Kidney (tissue), 14 donors: ENCODE results near the gene LRRC25. TPM values are rescaled to one million over a fixed set of nuclear protein-coding genes. Genes with fewer than 3 reads are reported as not detected.
"Not testable (repeated sequence)": the region's sequence is repeated elsewhere in the genome, so short reads cannot be mapped to it uniquely, and the experiment has no call there.

ENCODE experiments used
- DNase-seq, 5 donors: peaks; one replicate each; pipeline ENCODE4 v3.0.0-alpha.2; 2013 to 2020
- FAIRE-seq: peaks from 2 replicates; lab custom pipeline; 2012; peaks lifted over from hg19 to GRCh38; lab: Jason Lieb, UNC
- H3K27ac ChIP-seq, 2 donors: one replicate each; pipeline ENCODE4 v1.7.0; 2013; ENCODE audit warnings: low read depth in 2 of 2, low read length in 2 of 2, inconsistent platforms in 1 of 2
- H3K27me3 ChIP-seq: one replicate; pipeline ENCODE4 v1.7.1; 2013; ENCODE audit warnings: low read length, inconsistent platforms; ENCODE audit not compliant: control insufficient read depth, insufficient read depth
- H3K36me3 ChIP-seq, 3 donors: one replicate each; pipeline versions ENCODE4 v1.7.0 to v1.7.1; 2013; ENCODE audit warnings: low read length in 3 of 3, control low read depth in 1 of 3, inconsistent platforms in 1 of 3; ENCODE audit not compliant: insufficient read depth in 3 of 3, control insufficient read depth in 2 of 3
- H3K4me1 ChIP-seq, 3 donors: one replicate each; pipeline versions ENCODE4 v1.7.0 to v1.7.1; 2013; ENCODE audit warnings: low read length in 3 of 3, inconsistent platforms in 1 of 3, low read depth in 1 of 3; ENCODE audit not compliant: control insufficient read depth in 2 of 3, insufficient read depth in 2 of 3
- H3K4me3 ChIP-seq, 3 donors: one replicate each; pipeline versions ENCODE4 v1.7.0 to v1.8.1; 2013; ENCODE audit warnings: low read length in 3 of 3, control low read depth in 1 of 3, inconsistent platforms in 1 of 3
- H3K9ac ChIP-seq, 3 donors: one replicate each; pipeline versions ENCODE4 v1.7.0 to v1.7.1; 2013; ENCODE audit warnings: low read length in 3 of 3, control low read depth in 1 of 3, inconsistent platforms in 1 of 3
- H3K9me3 ChIP-seq, 3 donors: one replicate each; pipeline versions ENCODE4 v1.7.0 to v1.7.1; 2013; ENCODE audit warnings: low read length in 3 of 3, control low read depth in 1 of 3, inconsistent platforms in 1 of 3; ENCODE audit not compliant: control insufficient read depth in 2 of 3, insufficient read depth in 1 of 3
- CTCF ChIP-seq: IDR thresholded peaks from 3 replicates; pipeline ENCODE4 v1.5.1; 2012; ENCODE audit warnings: mild to moderate bottlenecking, moderate library complexity, borderline replicate concordance; ENCODE audit not compliant: insufficient read depth; ENCODE audit errors: extremely low read depth
- intact Hi-C: fragments of 100-400 bp; cut with DNase I; formaldehyde crosslinking; loops from one replicate; pipeline ENCODE4 v1.11.1; 2022
- polyA plus RNA-seq: library from polyadenylated mRNA; stranded (reverse); fragments of 350-450 nt; fragmentation: Illumina TruSeq; extraction: RNeasy Lipid Tissue Mini Kit (QIAGEN cat#74804); gene quantifications from one replicate; pipeline ENCODE4 v1.2.3, GENCODE V29; 2014; ENCODE audit warnings: low read depth, low replicate concordance; ENCODE audit not compliant: insufficient read depth
- total RNA-seq: library from RNA; stranded (reverse); fragmentation: NEBNext Ultra II Directional; extraction: Animal tissue kit (Norgen Biotek cat#: 25700); gene quantifications from one replicate; pipeline ENCODE4 v1.2.1, GENCODE V29; 2021
- donor health status: control.
- donor health status: control.
- donor health status: control.
- donor health status: control.
- donor health status: control.
- donor health status: DM: yes; HTN: yes; CAD: no.
- donor health status: Normal renal cell carcinoma (clear cell type).

The LRRC25 gene
- total and polyA plus RNA-seq, 2 donors from 2014 or later: 2.7 to 13.1 TPM

GRCh38 chr19:18412610-18413239 lies 15.3 kb upstream of the LRRC25 start:
- no peak overlapping the region for H3K4me3 ChIP-seq
- no peak overlapping the region for H3K27ac ChIP-seq
- no peak overlapping the region for H3K9ac ChIP-seq
- H3K36me3 ChIP-seq: no peaks in the 10 kb centered on the region
- H3K4me1 ChIP-seq: peaks cover 0 to 23% (median 3%) of the 10 kb centered on the region in 3 donors
- DNase-seq: peak in 2 of 5 donors; percentile 60 to 74
- intact Hi-C loops: no loop called here
- no peak for FAIRE-seq
- TF ChIP-seq CTCF: no peak
- no peaks in the 10 kb centered on the region for H3K27me3 ChIP-seq
- H3K9me3 ChIP-seq: no peaks in the 10 kb centered on the region

GRCh38 chr19:18408053-18408476 lies 10.6 kb upstream of the LRRC25 start:
- Histone ChIP-seq H3K4me1 (peaks cover 0 to 3% (median 0%) of the 10 kb centered on the region in 3 donors), H3K9me3 (no peaks in the 10 kb centered on the region), H3K36me3 (no peaks in the 10 kb centered on the region), H3K4me3 (no peak overlapping the region), H3K27ac (peak overlapping the region; percentile 45 to 85), H3K9ac (peak overlapping the region in 1 of 3 donors; percentile 32), H3K27me3 (no peaks in the 10 kb centered on the region)
- peak in 4 of 5 donors; percentile 60 to 85 (median 64) for DNase-seq
- intact Hi-C loops: loop anchor here (10.0 kb wide), 2 partner anchors 63 to 133 kb away; partner anchors contain the start of genes IQCN and PGPEP1
- FAIRE-seq: no peak
- TF ChIP-seq CTCF: no peak

GRCh38 chr19:18406749-18407148 lies 9.3 kb upstream of the LRRC25 start:
- no peak for FAIRE-seq
- intact Hi-C loops: loop anchor here (10.0 kb wide), 2 partner anchors 62 to 132 kb away; partner anchors contain the start of genes IQCN and PGPEP1
- DNase-seq: no peak
- Histone ChIP-seq H3K9me3 (no peaks in the 10 kb centered on the region), H3K4me3 (no peak overlapping the region), H3K27ac (no peak overlapping the region), H3K36me3 (no peaks in the 10 kb centered on the region), H3K27me3 (no peaks in the 10 kb centered on the region), H3K9ac (no peak overlapping the region), H3K4me1 (peaks cover 0 to 9% (median 0%) of the 10 kb centered on the region in 3 donors)
- TF ChIP-seq CTCF: no peak

GRCh38 chr19:18405754-18406153 lies 8.3 kb upstream of the LRRC25 start:
- not testable (repeated sequence) for DNase-seq, H3K9ac ChIP-seq, H3K9me3 ChIP-seq, H3K4me3 ChIP-seq, H3K27ac ChIP-seq, H3K36me3 ChIP-seq, H3K27me3 ChIP-seq, FAIRE-seq
- peaks cover 0 to 11% (median 0%) of the 10 kb centered on the region in 3 donors for H3K4me1 ChIP-seq
- intact Hi-C loops: loop anchor here (10.0 kb wide), 2 partner anchors 61 to 131 kb away; partner anchors contain the start of genes IQCN and PGPEP1

- DNase-seq, H3K36me3 ChIP-seq, H3K9me3 ChIP-seq, FAIRE-seq, H3K27me3 ChIP-seq: not testable (repeated sequence)
- Histone ChIP-seq H3K4me1 (peaks cover 0 to 13% (median 0%) of the 10 kb centered on the region in 3 donors), H3K27ac (peak overlapping the region; percentile 74 to 83), H3K9ac (peak overlapping the region in 1 of 3 donors; percentile 26), H3K4me3 (peak overlapping the region in 1 of 3 donors; percentile 44)
- intact Hi-C loops: loop anchor here (10.0 kb wide), 2 partner anchors 58 to 128 kb away; partner anchors contain the start of genes IQCN and PGPEP1
Measured at GRCh38 chr19:18402455-18403248, 5.2 kb upstream of the LRRC25 start.
